ENCODE results near the gene MYCBP. TPM values are rescaled to one million over a fixed set of nuclear protein-coding genes. Genes with fewer than 3 reads are reported as not detected.

MYCBP gene
- total and polyA plus RNA-seq, 5 donors from 2014 or later: 8.3 to 68.6 (median 63.0) TPM

GRCh38 chr1:38819040-38819439 lies 54.1 kb downstream of the MYCBP start:
- no peak overlapping the region for H3K27ac Mint-ChIP-seq
- Histone ChIP-seq H3K4me1 (ENCODE audit: control insufficient read depth, insufficient read depth, low read length, poor library complexity, severe bottlenecking) (peaks cover 13% of the 10 kb centered on the region), H3K27me3 (ENCODE audit: control insufficient read depth, insufficient read depth, low read length) (peaks cover 33% of the 10 kb centered on the region), H3K4me3 (ENCODE audit: low read depth, low read length) (no peak overlapping the region), H3K36me3 (ENCODE audit: control insufficient read depth, insufficient read depth, low read length) (no peaks in the 10 kb centered on the region), H3K27ac (ENCODE audit: insufficient read depth, low read length, poor library complexity, severe bottlenecking) (no peak overlapping the region), H3K9me3 (ENCODE audit: control insufficient read depth in 2 of 2, low read length in 2 of 2) (no peaks in the 10 kb centered on the region)
- no peaks in the 10 kb centered on the region for H3K36me3 Mint-ChIP-seq
- DNase-seq (no peak), ATAC-seq (ENCODE audit: low read depth in 2 of 2) (no peak)
- H3K27me3 Mint-ChIP-seq: peaks cover 74% of the 10 kb centered on the region
- peaks cover 0 to 3% (median 0%) of the 10 kb centered on the region in 7 donors for H3K9me3 Mint-ChIP-seq
- H3K4me1 Mint-ChIP-seq: peaks cover 0 to 19% (median 6%) of the 10 kb centered on the region in 4 donors
- peak overlapping the region in 1 of 4 donors; percentile 19 for H3K4me3 Mint-ChIP-seq

DNA sequence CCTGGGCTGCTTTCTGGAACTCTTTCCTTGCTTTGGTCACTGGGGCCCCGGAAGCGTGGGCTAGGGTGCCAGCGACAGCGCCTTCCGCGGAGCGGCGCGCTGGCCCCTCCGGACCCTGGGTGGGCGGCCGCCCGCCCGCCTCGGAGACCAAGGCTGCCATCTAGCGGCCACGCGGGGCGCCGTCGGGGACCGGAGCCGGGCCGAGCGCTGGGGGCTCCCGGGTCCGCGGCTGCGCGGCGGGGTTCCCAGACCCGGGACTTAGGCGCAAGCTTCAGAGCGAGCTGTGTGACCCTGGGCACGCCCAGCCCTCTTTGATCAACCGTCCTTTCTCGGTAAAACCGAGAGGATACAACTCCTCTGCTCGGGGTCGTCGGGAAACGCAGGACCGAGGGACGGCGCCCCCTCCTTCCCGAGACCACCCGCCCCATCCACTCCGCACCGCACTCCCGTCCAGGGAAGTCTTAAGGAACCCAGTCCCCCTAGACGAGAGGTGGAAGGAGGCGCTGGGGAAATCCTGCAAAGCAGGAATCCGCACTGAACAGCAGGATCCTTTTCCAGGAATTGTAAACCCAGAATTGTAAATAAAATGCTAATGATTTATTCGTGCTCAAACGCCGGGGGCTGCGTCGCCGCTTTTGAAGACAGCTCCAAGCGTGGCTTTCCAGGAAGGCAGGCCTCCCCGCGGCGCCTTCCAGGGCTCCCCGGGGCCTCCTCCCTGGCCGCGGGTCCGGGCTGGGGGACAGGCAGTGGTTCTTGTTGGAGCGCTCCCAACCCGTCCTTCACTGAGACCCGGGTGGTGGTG lies 54.8 kb downstream of the MYCBP start:
- Mint-ChIP-seq H3K36me3 (no peaks in the 10 kb centered on the region), H3K4me3 (peak overlapping the region in 1 of 4 donors; percentile 19)
- H3K27me3 ChIP-seq (ENCODE audit: control insufficient read depth, insufficient read depth, low read length): peaks cover 35% of the 10 kb centered on the region

GRCh38 chr1:38817267-38818174 lies 55.6 kb downstream of the MYCBP start:
- no peak for DNase-seq
- ATAC-seq (ENCODE audit: low read depth in 2 of 2): no peak
- no peak overlapping the region for H3K27ac ChIP-seq (ENCODE audit: insufficient read depth, low read length, poor library complexity, severe bottlenecking)
- Mint-ChIP-seq H3K4me3 (peak overlapping the region in 1 of 4 donors; percentile 62), H3K27ac (no peak overlapping the region), H3K36me3 (no peaks in the 10 kb centered on the region), H3K27me3 (peaks cover 80% of the 10 kb centered on the region), H3K9me3 (peaks cover 0 to 3% (median 0%) of the 10 kb centered on the region in 7 donors), H3K4me1 (peaks cover 0 to 19% (median 6%) of the 10 kb centered on the region in 4 donors)
- H3K4me1 ChIP-seq (ENCODE audit: control insufficient read depth, insufficient read depth, low read length, poor library complexity, severe bottlenecking): peaks cover 13% of the 10 kb centered on the region
- H3K27me3 ChIP-seq (ENCODE audit: control insufficient read depth, insufficient read depth, low read length): peaks cover 35% of the 10 kb centered on the region
- no peaks in the 10 kb centered on the region for H3K36me3 ChIP-seq (ENCODE audit: control insufficient read depth, insufficient read depth, low read length)
- no peak overlapping the region for H3K4me3 ChIP-seq (ENCODE audit: low read depth, low read length)
- no peaks in the 10 kb centered on the region for H3K9me3 ChIP-seq (ENCODE audit: control insufficient read depth in 2 of 2, low read length in 2 of 2)

More for the DNA sequence above, 54.8 kb downstream of the MYCBP start:
- Histone ChIP-seq H3K4me3 (ENCODE audit: low read depth, low read length) (no peak overlapping the region), H3K9me3 (ENCODE audit: control insufficient read depth in 2 of 2, low read length in 2 of 2) (no peaks in the 10 kb centered on the region), H3K36me3 (ENCODE audit: control insufficient read depth, insufficient read depth, low read length) (no peaks in the 10 kb centered on the region), H3K27ac (ENCODE audit: insufficient read depth, low read length, poor library complexity, severe bottlenecking) (no peak overlapping the region), H3K4me1 (ENCODE audit: control insufficient read depth, insufficient read depth, low read length, poor library complexity, severe bottlenecking) (peaks cover 13% of the 10 kb centered on the region)
- H3K27me3 Mint-ChIP-seq: peaks cover 78% of the 10 kb centered on the region
- peaks cover 0 to 3% (median 0%) of the 10 kb centered on the region in 7 donors for H3K9me3 Mint-ChIP-seq
- peaks cover 0 to 19% (median 6%) of the 10 kb centered on the region in 4 donors for H3K4me1 Mint-ChIP-seq
- no peak overlapping the region for H3K27ac Mint-ChIP-seq
- ATAC-seq (ENCODE audit: low read depth in 2 of 2) (peak in 1 of 2 donors; percentile 45), DNase-seq (peak in 2 of 3 donors; percentile 16 to 34)

DNA sequence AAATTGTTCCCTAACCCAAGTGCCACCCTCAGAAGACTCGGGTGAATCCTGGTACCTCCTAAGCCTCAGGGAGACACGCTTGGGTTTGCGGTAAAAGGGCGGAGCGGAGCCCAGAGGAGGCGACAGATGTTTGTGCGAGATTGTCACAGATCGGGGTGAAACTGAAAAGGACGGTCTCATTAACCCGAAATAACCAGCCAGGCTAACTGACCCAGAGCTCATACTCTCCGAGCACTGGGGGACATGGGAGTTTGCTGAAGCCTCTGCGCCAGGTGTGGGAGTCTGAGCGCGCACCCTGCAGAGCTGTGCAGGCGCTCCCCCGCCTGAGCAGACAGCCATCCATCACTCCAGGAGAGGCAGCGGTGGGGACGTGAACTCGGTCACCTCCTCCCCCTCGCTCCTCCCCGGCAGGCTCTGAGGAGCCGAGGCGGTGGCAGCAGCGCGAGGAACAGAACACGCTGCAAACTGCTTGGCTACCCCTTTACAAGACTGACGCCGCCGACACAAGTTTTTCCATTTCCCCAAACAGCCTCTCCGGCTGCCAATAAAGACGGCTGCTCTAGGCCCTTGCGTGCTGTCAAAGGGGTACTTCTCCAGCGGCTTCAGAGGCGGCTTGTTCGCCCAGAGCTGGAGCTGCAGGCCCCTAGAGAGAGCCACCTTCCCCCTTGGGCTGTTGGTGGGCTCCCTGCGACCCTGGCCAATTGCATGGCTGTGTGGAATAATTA lies 57.1 kb downstream of the MYCBP start:
- no peaks in the 10 kb centered on the region for H3K36me3 ChIP-seq (ENCODE audit: control insufficient read depth, insufficient read depth, low read length)
- ATAC-seq (ENCODE audit: low read depth in 2 of 2) (peak in 1 of 2 donors; percentile 43), DNase-seq (peak in 1 of 3 donors; percentile 22)
- H3K9me3 ChIP-seq (ENCODE audit: control insufficient read depth in 2 of 2, low read length in 2 of 2): no peaks in the 10 kb centered on the region
- H3K9me3 Mint-ChIP-seq: peaks cover 0 to 3% (median 0%) of the 10 kb centered on the region in 7 donors
- peaks cover 28% of the 10 kb centered on the region for H3K27me3 ChIP-seq (ENCODE audit: control insufficient read depth, insufficient read depth, low read length)
- no peaks in the 10 kb centered on the region for H3K36me3 Mint-ChIP-seq
- peak overlapping the region in 3 of 4 donors; percentile 12 to 68 (median 47) for H3K4me3 Mint-ChIP-seq
- no peak overlapping the region for H3K4me3 ChIP-seq (ENCODE audit: low read depth, low read length)
- H3K27ac Mint-ChIP-seq: no peak overlapping the region
- H3K27me3 Mint-ChIP-seq: peaks cover 71% of the 10 kb centered on the region
- peaks cover 0 to 19% (median 6%) of the 10 kb centered on the region in 4 donors for H3K4me1 Mint-ChIP-seq
- H3K4me1 ChIP-seq (ENCODE audit: control insufficient read depth, insufficient read depth, low read length, poor library complexity, severe bottlenecking): peaks cover 13% of the 10 kb centered on the region
- H3K27ac ChIP-seq (ENCODE audit: insufficient read depth, low read length, poor library complexity, severe bottlenecking): no peak overlapping the region

- H3K4me3 ChIP-seq (ENCODE audit: low read depth, low read length): no peak overlapping the region
- no peak overlapping the region for H3K27ac Mint-ChIP-seq
Measured at GRCh38 chr1:38814984-38815464, 58.1 kb downstream of the MYCBP start.

DNA sequence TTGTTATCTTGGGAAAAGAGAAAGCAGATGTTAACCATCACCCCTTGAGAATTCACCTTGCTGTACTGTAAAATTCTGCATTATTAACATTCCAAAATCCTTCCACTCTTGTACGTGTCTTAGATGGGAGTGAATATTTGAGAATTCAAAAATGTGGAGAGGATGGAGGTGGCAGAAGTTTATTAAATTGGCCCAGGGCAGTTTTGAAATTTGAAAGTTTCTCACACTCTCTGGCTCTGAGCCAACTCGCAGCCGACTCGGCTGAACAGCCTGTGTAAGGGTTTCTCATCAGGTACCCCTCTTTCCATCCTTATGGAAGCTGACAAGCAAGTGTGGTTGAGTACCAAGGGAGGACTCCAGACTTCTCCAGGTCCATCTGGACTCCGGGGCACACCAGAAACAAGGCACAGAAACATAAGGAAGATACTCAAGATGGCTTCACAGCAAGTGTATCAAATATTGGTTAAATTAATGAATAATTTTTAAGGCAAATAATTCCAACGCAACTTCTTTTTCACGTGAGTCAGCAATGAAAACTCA lies 58.6 kb downstream of the MYCBP start:
- peaks cover 0 to 19% (median 6%) of the 10 kb centered on the region in 4 donors for H3K4me1 Mint-ChIP-seq
- Histone ChIP-seq H3K9me3 (ENCODE audit: control insufficient read depth in 2 of 2, low read length in 2 of 2) (no peaks in the 10 kb centered on the region), H3K4me1 (ENCODE audit: control insufficient read depth, insufficient read depth, low read length, poor library complexity, severe bottlenecking) (peaks cover 13% of the 10 kb centered on the region), H3K27ac (ENCODE audit: insufficient read depth, low read length, poor library complexity, severe bottlenecking) (no peak overlapping the region), H3K4me3 (ENCODE audit: low read depth, low read length) (no peak overlapping the region), H3K36me3 (ENCODE audit: control insufficient read depth, insufficient read depth, low read length) (no peaks in the 10 kb centered on the region), H3K27me3 (ENCODE audit: control insufficient read depth, insufficient read depth, low read length) (peaks cover 19% of the 10 kb centered on the region)
- no peak overlapping the region for H3K4me3 Mint-ChIP-seq
- DNase-seq (no peak), ATAC-seq (ENCODE audit: low read depth in 2 of 2) (no peak)
- no peak overlapping the region for H3K27ac Mint-ChIP-seq
- H3K27me3 Mint-ChIP-seq: peaks cover 56% of the 10 kb centered on the region
- H3K9me3 Mint-ChIP-seq: peaks cover 0 to 3% (median 0%) of the 10 kb centered on the region in 7 donors
- H3K36me3 Mint-ChIP-seq: no peaks in the 10 kb centered on the region

More at GRCh38 chr1:38814984-38815464, 58.1 kb downstream of the MYCBP start:
- peaks cover 24% of the 10 kb centered on the region for H3K27me3 ChIP-seq (ENCODE audit: control insufficient read depth, insufficient read depth, low read length)
- H3K9me3 ChIP-seq (ENCODE audit: control insufficient read depth in 2 of 2, low read length in 2 of 2): no peaks in the 10 kb centered on the region
- H3K4me3 Mint-ChIP-seq: no peak overlapping the region
- peaks cover 0 to 19% (median 6%) of the 10 kb centered on the region in 4 donors for H3K4me1 Mint-ChIP-seq
- H3K9me3 Mint-ChIP-seq: peaks cover 0 to 3% (median 0%) of the 10 kb centered on the region in 7 donors
- no peak overlapping the region for H3K27ac ChIP-seq (ENCODE audit: insufficient read depth, low read length, poor library complexity, severe bottlenecking)
- no peaks in the 10 kb centered on the region for H3K36me3 Mint-ChIP-seq
- peaks cover 13% of the 10 kb centered on the region for H3K4me1 ChIP-seq (ENCODE audit: control insufficient read depth, insufficient read depth, low read length, poor library complexity, severe bottlenecking)
- no peak for ATAC-seq (ENCODE audit: low read depth in 2 of 2)
- H3K36me3 ChIP-seq (ENCODE audit: control insufficient read depth, insufficient read depth, low read length): no peaks in the 10 kb centered on the region
- H3K27me3 Mint-ChIP-seq: peaks cover 61% of the 10 kb centered on the region
- DNase-seq: no peak

- H3K9me3 ChIP-seq (ENCODE audit: control insufficient read depth in 2 of 2, low read length in 2 of 2): no peaks in the 10 kb centered on the region
- H3K36me3 Mint-ChIP-seq: no peaks in the 10 kb centered on the region
- peaks cover 0 to 15% (median 6%) of the 10 kb centered on the region in 4 donors for H3K4me1 Mint-ChIP-seq
- no peak overlapping the region for H3K27ac Mint-ChIP-seq
- no peak overlapping the region for H3K4me3 Mint-ChIP-seq
- DNase-seq (no peak), ATAC-seq (ENCODE audit: low read depth in 2 of 2) (no peak)
- no peak overlapping the region for H3K4me3 ChIP-seq (ENCODE audit: low read depth, low read length)
- peaks cover 52% of the 10 kb centered on the region for H3K27me3 Mint-ChIP-seq
- H3K9me3 Mint-ChIP-seq: peaks cover 0 to 3% (median 0%) of the 10 kb centered on the region in 7 donors
- no peaks in the 10 kb centered on the region for H3K36me3 ChIP-seq (ENCODE audit: control insufficient read depth, insufficient read depth, low read length)
- H3K27ac ChIP-seq (ENCODE audit: insufficient read depth, low read length, poor library complexity, severe bottlenecking): no peak overlapping the region
- peaks cover 5% of the 10 kb centered on the region for H3K4me1 ChIP-seq (ENCODE audit: control insufficient read depth, insufficient read depth, low read length, poor library complexity, severe bottlenecking)
- peaks cover 20% of the 10 kb centered on the region for H3K27me3 ChIP-seq (ENCODE audit: control insufficient read depth, insufficient read depth, low read length)
Measured at GRCh38 chr1:38812981-38813380, 60.2 kb downstream of the MYCBP start.
